Liver (tissue), 9 donors: Measurements from ENCODE around the gene FAM53B. TPM values are rescaled to one million over a fixed set of nuclear protein-coding genes. Genes with fewer than 3 reads are reported as not detected.

Source experiments
- DNase-seq: peaks from one replicate; pipeline ENCODE4 v3.0.0-alpha.2; 2017; ENCODE audit warnings: low spot score
- H3K27ac ChIP-seq, 2 donors: one replicate each; pipeline ENCODE4 v1.7.0; 2013; ENCODE audit warnings: inconsistent platforms in 2 of 2, low read length in 2 of 2, control low read depth in 1 of 2, low read depth in 1 of 2, mild to moderate bottlenecking in 1 of 2
- H3K27me3 ChIP-seq, 4 donors: one replicate each; pipeline versions ENCODE4 v1.6.1 to v1.7.0; 2013; ENCODE audit warnings: low read length in 3 of 4, inconsistent platforms in 1 of 4, mild to moderate bottlenecking in 1 of 4, moderate library complexity in 1 of 4; ENCODE audit not compliant: control insufficient read depth in 4 of 4, insufficient read depth in 4 of 4
- H3K36me3 ChIP-seq, 4 donors: one replicate each; pipeline versions ENCODE4 v1.6.1 to v1.7.0; 2013; ENCODE audit warnings: low read length in 3 of 4, mild to moderate bottlenecking in 3 of 4, low read depth in 1 of 4, moderate library complexity in 1 of 4; ENCODE audit not compliant: control insufficient read depth in 4 of 4, insufficient read depth in 3 of 4
- H3K4me1 ChIP-seq, 4 donors: one replicate each; pipeline versions ENCODE4 v1.6.1 to v1.7.0; 2013; ENCODE audit warnings: low read length in 3 of 4, mild to moderate bottlenecking in 3 of 4, moderate library complexity in 1 of 4; ENCODE audit not compliant: control insufficient read depth in 4 of 4, insufficient read depth in 4 of 4
- H3K4me3 ChIP-seq, 3 donors: one replicate each; pipeline versions ENCODE4 v1.6.1 to v1.7.0; 2013; ENCODE audit warnings: low read length in 3 of 3, control low read depth in 1 of 3, low read depth in 1 of 3, mild to moderate bottlenecking in 1 of 3
- H3K9ac ChIP-seq, 2 donors: one replicate each; pipeline ENCODE4 v1.7.0; 2013; ENCODE audit warnings: low read length in 2 of 2, mild to moderate bottlenecking in 2 of 2, moderate library complexity in 2 of 2, control low read depth in 1 of 2, low read depth in 1 of 2
- H3K9me3 ChIP-seq, 4 donors: one replicate each; pipeline versions ENCODE4 v1.6.1 to v1.7.0; 2013; ENCODE audit warnings: low read length in 3 of 4; ENCODE audit not compliant: control insufficient read depth in 4 of 4
- ATF3 ChIP-seq: IDR thresholded peaks from 2 replicates; pipeline ENCODE4 v1.6.1; 2016; ENCODE audit warnings: antibody characterized with exemption
- CTCF ChIP-seq: fragments of 150-350 bp; IDR thresholded peaks from 2 replicates; pipeline ENCODE4 v1.5.1; 2017; ENCODE audit warnings: improper control_type of control experiment, low read depth, low read length; ENCODE audit not compliant: missing input control
- GABPA ChIP-seq, 2 donors: IDR thresholded peaks in 1 of 2; conservative IDR thresholded peaks in 1 of 2; 2 replicates each; pipeline ENCODE4 v1.6.1; 2016; ENCODE audit warnings: antibody characterized with exemption in 2 of 2, mild to moderate bottlenecking in 1 of 2, moderate library complexity in 1 of 2
- HNF4A ChIP-seq, 2 donors: conservative IDR thresholded peaks; 2 replicates each; pipeline ENCODE4 v1.6.1; 2016; ENCODE audit warnings: antibody characterized with exemption in 2 of 2, mild to moderate bottlenecking in 2 of 2
- HNF4G ChIP-seq: IDR thresholded peaks from 2 replicates; pipeline ENCODE4 v1.6.1; 2016; ENCODE audit warnings: antibody characterized with exemption
- MAX ChIP-seq: IDR thresholded peaks from 2 replicates; pipeline ENCODE4 v1.6.1; 2016; ENCODE audit warnings: antibody characterized with exemption
- NR2F2 ChIP-seq: IDR thresholded peaks from 2 replicates; pipeline ENCODE4 v1.6.1; 2016; ENCODE audit warnings: antibody characterized with exemption
- RAD21 ChIP-seq, 2 donors: IDR thresholded peaks; 2 replicates each; pipeline ENCODE4 v1.6.1; 2016; ENCODE audit warnings: antibody characterized with exemption in 2 of 2, mild to moderate bottlenecking in 2 of 2
- RXRA ChIP-seq, 2 donors: IDR thresholded peaks; 2 replicates each; pipeline ENCODE4 v1.6.1; 2017 to 2018; ENCODE audit warnings: antibody characterized with exemption in 2 of 2, mild to moderate bottlenecking in 1 of 2
- SP1 ChIP-seq: IDR thresholded peaks from 2 replicates; pipeline ENCODE4 v1.6.1; 2018; ENCODE audit warnings: antibody characterized with exemption, mild to moderate bottlenecking
- ZBTB33 ChIP-seq: IDR thresholded peaks from 2 replicates; pipeline ENCODE4 v1.6.1; 2016; ENCODE audit warnings: antibody characterized with exemption
- WGBS: extraction: QIAGEN DNeasy Blood & Tissue Kit; methylation state at CpG from one replicate; pipeline ENCODE4 v1.1.7; 2013; 5-methylcytosine and 5-hydroxymethylcytosine counted together
- polyA plus RNA-seq, 2 donors: library from polyadenylated mRNA; stranded (reverse) in 1 of 2; unstranded in 1 of 2; fragments of 200-250 nt in 1 of 2; fragments of >200 nt in 1 of 2; fragmentation: Nextera tagmentation in 1 of 2; extraction: Ambion mirVana in 1 of 2; gene quantifications; one replicate each; pipeline versions ENCODE4 v1.2.1 to v1.2.3, GENCODE V29; 2013 to 2015
- total RNA-seq, 2 donors: library from RNA; depleted of rRNA; stranded (reverse); fragments of >200 nt; gene quantifications; one replicate each; pipeline ENCODE4 v1.2.3, GENCODE V29; 2014
- donor health status: healthy.
- donor health status: healthy.
- donor health status: healthy.
- donor health status: healthy.
- donor health status: healthy.

FAM53B gene
- total and polyA plus RNA-seq, 4 donors = 1.1 to 24.0 (median 6.3) TPM

- no peak for DNase-seq
- Histone ChIP-seq H3K4me1 (peaks cover 0 to 7% (median 3%) of the 10 kb centered on the region in 4 donors), H3K4me3 (no peak overlapping the region), H3K9me3 (no peaks in the 10 kb centered on the region), H3K27ac (peak overlapping the region; percentile 22 to 29), H3K27me3 (no peaks in the 10 kb centered on the region), H3K36me3 (no peaks in the 10 kb centered on the region), H3K9ac (no peak overlapping the region)
- WGBS = 68% methylated on average over 8 of the region's 8 CpGs
- TF ChIP-seq NR2F2 (peak; percentile 37), GABPA (IDR thresholded peaks at IDR 0.05 in 1 of 2, conservative IDR thresholded peaks at IDR 0.05 in 1 of 2) (no peak)
Measured at GRCh38 chr10:124728830-124729661, 15.1 kb downstream of the FAM53B start.

GRCh38 chr10:124728071-124728829, 15.9 kb downstream of the FAM53B start:
- Histone ChIP-seq H3K27me3 (no peaks in the 10 kb centered on the region), H3K4me1 (peaks cover 0 to 11% (median 2%) of the 10 kb centered on the region in 4 donors), H3K9ac (no peak overlapping the region), H3K4me3 (no peak overlapping the region), H3K36me3 (no peaks in the 10 kb centered on the region), H3K9me3 (no peaks in the 10 kb centered on the region), H3K27ac (peak overlapping the region; percentile 1 to 19)
- WGBS = 78% methylated on average over 14 of the region's 14 CpGs
- peak; percentile 27 for TF ChIP-seq SP1
- TF ChIP-seq RXRA (IDR thresholded peaks at IDR 0.05) = no peak
- no peak for DNase-seq

GRCh38 chr10:124727361-124727960, 16.7 kb downstream of the FAM53B start:
- H3K36me3 ChIP-seq = no peaks in the 10 kb centered on the region
- no peak for DNase-seq
- 60% methylated on average over 6 of the region's 6 CpGs for WGBS
- no peaks in the 10 kb centered on the region for H3K9me3 ChIP-seq
- peaks cover 0 to 13% (median 4%) of the 10 kb centered on the region in 4 donors for H3K4me1 ChIP-seq
- no peak for TF ChIP-seq CTCF
- H3K4me3 ChIP-seq = no peak overlapping the region
- H3K27me3 ChIP-seq = no peaks in the 10 kb centered on the region
- no peak overlapping the region for H3K9ac ChIP-seq
- H3K27ac ChIP-seq = peak overlapping the region in 1 of 2 donors; percentile 19

- no peak for DNase-seq
- TF ChIP-seq NR2F2 (no peak), CTCF (no peak), HNF4G (no peak), RAD21 (IDR thresholded peaks at IDR 0.05) (no peak), ZBTB33 (no peak), MAX (no peak), HNF4A (conservative IDR thresholded peaks at IDR 0.05) (no peak), ATF3 (no peak)
Measured at GRCh38 chr10:124725791-124726190, 18.4 kb downstream of the FAM53B start.

More at GRCh38 chr10:124725791-124726190, 18.4 kb downstream of the FAM53B start:
- no peak overlapping the region for H3K27ac ChIP-seq
- no peaks in the 10 kb centered on the region for H3K36me3 ChIP-seq
- no peak overlapping the region for H3K4me3 ChIP-seq
- no peaks in the 10 kb centered on the region for H3K9me3 ChIP-seq
- no peak overlapping the region for H3K9ac ChIP-seq
- no peaks in the 10 kb centered on the region for H3K27me3 ChIP-seq
- WGBS = 91% methylated on average over 7 of the region's 7 CpGs
- H3K4me1 ChIP-seq = peaks cover 0 to 18% (median 9%) of the 10 kb centered on the region in 4 donors
